ENCODE data around the gene UBE2J1. TPM values are rescaled to one million over a fixed set of nuclear protein-coding genes. Genes with fewer than 3 reads are reported as not detected.
A peak's percentile ranks its signal among the peaks of the same experiment; 100 is the strongest.

The UBE2J1 gene
- total and polyA plus RNA-seq, 10 of the 15 experiments (the other 5 are each of a cell fraction or from before 2014, with no cell fraction given) = 48.7 to 131 (median 90.0) TPM

DNA sequence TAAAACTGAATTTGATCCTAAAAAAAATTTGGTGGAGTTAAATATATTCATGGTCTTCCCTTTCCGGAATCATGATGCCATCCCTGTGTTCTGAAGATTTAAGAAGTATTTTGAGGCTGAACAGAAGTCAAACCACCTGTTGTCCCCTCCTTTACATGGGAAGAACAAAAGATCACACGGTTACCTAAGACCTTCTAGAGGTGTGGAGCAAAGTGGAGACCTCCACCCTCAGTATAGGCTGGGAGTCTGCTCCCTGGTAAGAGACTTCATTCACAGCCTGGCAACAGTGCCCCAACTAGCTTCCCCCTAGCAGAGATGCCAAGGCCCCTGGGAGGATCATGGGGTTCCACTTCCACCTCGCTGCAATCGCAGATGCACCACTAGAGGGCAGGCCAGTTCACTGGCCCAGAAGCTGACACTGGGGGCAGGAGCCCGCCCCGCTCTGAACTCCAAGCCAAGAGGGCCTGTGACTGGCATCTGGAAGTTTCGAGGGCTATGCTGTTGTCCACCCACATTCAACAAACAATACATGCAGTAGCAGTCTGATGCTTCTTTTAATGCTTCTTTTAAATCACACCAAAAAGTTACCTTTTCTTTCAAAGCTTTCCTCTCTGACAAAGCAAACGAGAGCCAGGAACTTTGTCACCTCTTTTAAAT is 19.5 kb upstream of the UBE2J1 start (continued):
- TF ChIP-seq, protein P1, sequence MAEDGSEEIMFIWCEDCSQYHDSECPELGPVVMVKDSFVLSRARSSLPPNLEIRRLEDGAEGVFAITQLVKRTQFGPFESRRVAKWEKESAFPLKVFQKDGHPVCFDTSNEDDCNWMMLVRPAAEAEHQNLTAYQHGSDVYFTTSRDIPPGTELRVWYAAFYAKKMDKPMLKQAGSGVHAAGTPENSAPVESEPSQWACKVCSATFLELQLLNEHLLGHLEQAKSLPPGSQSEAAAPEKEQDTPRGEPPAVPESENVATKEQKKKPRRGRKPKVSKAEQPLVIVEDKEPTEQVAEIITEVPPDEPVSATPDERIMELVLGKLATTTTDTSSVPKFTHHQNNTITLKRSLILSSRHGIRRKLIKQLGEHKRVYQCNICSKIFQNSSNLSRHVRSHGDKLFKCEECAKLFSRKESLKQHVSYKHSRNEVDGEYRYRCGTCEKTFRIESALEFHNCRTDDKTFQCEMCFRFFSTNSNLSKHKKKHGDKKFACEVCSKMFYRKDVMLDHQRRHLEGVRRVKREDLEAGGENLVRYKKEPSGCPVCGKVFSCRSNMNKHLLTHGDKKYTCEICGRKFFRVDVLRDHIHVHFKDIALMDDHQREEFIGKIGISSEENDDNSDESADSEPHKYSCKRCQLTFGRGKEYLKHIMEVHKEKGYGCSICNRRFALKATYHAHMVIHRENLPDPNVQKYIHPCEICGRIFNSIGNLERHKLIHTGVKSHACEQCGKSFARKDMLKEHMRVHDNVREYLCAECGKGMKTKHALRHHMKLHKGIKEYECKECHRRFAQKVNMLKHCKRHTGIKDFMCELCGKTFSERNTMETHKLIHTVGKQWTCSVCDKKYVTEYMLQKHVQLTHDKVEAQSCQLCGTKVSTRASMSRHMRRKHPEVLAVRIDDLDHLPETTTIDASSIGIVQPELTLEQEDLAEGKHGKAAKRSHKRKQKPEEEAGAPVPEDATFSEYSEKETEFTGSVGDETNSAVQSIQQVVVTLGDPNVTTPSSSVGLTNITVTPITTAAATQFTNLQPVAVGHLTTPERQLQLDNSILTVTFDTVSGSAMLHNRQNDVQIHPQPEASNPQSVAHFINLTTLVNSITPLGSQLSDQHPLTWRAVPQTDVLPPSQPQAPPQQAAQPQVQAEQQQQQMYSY (CRISPR knock-in tag; IDR thresholded peaks at IDR 0.05) = no peak
- TF ChIP-seq, protein P2, sequence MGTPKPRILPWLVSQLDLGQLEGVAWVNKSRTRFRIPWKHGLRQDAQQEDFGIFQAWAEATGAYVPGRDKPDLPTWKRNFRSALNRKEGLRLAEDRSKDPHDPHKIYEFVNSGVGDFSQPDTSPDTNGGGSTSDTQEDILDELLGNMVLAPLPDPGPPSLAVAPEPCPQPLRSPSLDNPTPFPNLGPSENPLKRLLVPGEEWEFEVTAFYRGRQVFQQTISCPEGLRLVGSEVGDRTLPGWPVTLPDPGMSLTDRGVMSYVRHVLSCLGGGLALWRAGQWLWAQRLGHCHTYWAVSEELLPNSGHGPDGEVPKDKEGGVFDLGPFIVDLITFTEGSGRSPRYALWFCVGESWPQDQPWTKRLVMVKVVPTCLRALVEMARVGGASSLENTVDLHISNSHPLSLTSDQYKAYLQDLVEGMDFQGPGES (IDR thresholded peaks at IDR 0.05) = no peak
- TF ChIP-seq, protein P3, sequence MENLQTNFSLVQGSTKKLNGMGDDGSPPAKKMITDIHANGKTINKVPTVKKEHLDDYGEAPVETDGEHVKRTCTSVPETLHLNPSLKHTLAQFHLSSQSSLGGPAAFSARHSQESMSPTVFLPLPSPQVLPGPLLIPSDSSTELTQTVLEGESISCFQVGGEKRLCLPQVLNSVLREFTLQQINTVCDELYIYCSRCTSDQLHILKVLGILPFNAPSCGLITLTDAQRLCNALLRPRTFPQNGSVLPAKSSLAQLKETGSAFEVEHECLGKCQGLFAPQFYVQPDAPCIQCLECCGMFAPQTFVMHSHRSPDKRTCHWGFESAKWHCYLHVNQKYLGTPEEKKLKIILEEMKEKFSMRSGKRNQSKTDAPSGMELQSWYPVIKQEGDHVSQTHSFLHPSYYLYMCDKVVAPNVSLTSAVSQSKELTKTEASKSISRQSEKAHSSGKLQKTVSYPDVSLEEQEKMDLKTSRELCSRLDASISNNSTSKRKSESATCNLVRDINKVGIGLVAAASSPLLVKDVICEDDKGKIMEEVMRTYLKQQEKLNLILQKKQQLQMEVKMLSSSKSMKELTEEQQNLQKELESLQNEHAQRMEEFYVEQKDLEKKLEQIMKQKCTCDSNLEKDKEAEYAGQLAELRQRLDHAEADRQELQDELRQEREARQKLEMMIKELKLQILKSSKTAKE (IDR thresholded peaks at IDR 0.05; ENCODE audit: low read depth, poor library complexity, severe bottlenecking) = no peak
- TF ChIP-seq SIN3A (IDR thresholded peaks at IDR 0.05; ENCODE audit: low read depth, low read length) (no peak), SUPT20H (IDR thresholded peaks at IDR 0.05; ENCODE audit: borderline replicate concordance, control insufficient read depth, low read depth, low read length) (no peak), POLR2A (IDR thresholded peaks at IDR 0.05; ENCODE audit: low read depth, low read length) (no peak), FOXM1 (IDR thresholded peaks at IDR 0.05; ENCODE audit: low read depth, low read length) (peak; percentile 81), POU2F2 (IDR thresholded peaks at IDR 0.05; ENCODE audit: borderline replicate concordance, low read depth, low read length) (0 out of 3 replicates have a peak, but pooled peaks have one; percentile 73), TAF1 (IDR thresholded peaks at IDR 0.05; ENCODE audit: borderline replicate concordance, low read depth, low read length) (no peak), CBX5 (IDR thresholded peaks at IDR 0.05; ENCODE audit: low read depth) (0 out of 2 replicates have a peak, but pooled peaks have one; percentile 75), ESRRA (IDR thresholded peaks at IDR 0.05; ENCODE audit: low read length) (no peak), FOS (IDR thresholded peaks at IDR 0.05; ENCODE audit: borderline replicate concordance, extremely low read depth, insufficient read length) (no peak), TCF12 (IDR thresholded peaks at IDR 0.05; ENCODE audit: low read depth, low read length) (no peak), MTA3 (IDR thresholded peaks at IDR 0.05; ENCODE audit: borderline replicate concordance, low read length) (no peak)
- TF ChIP-seq, protein P4, sequence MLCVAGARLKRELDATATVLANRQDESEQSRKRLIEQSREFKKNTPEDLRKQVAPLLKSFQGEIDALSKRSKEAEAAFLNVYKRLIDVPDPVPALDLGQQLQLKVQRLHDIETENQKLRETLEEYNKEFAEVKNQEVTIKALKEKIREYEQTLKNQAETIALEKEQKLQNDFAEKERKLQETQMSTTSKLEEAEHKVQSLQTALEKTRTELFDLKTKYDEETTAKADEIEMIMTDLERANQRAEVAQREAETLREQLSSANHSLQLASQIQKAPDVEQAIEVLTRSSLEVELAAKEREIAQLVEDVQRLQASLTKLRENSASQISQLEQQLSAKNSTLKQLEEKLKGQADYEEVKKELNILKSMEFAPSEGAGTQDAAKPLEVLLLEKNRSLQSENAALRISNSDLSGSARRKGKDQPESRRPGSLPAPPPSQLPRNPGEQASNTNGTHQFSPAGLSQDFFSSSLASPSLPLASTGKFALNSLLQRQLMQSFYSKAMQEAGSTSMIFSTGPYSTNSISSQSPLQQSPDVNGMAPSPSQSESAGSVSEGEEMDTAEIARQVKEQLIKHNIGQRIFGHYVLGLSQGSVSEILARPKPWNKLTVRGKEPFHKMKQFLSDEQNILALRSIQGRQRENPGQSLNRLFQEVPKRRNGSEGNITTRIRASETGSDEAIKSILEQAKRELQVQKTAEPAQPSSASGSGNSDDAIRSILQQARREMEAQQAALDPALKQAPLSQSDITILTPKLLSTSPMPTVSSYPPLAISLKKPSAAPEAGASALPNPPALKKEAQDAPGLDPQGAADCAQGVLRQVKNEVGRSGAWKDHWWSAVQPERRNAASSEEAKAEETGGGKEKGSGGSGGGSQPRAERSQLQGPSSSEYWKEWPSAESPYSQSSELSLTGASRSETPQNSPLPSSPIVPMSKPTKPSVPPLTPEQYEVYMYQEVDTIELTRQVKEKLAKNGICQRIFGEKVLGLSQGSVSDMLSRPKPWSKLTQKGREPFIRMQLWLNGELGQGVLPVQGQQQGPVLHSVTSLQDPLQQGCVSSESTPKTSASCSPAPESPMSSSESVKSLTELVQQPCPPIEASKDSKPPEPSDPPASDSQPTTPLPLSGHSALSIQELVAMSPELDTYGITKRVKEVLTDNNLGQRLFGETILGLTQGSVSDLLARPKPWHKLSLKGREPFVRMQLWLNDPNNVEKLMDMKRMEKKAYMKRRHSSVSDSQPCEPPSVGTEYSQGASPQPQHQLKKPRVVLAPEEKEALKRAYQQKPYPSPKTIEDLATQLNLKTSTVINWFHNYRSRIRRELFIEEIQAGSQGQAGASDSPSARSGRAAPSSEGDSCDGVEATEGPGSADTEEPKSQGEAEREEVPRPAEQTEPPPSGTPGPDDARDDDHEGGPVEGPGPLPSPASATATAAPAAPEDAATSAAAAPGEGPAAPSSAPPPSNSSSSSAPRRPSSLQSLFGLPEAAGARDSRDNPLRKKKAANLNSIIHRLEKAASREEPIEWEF (IDR thresholded peaks at IDR 0.05; ENCODE audit: insufficient replicate concordance, low read depth, low read length) = no peak
- TF ChIP-seq, protein P5, sequence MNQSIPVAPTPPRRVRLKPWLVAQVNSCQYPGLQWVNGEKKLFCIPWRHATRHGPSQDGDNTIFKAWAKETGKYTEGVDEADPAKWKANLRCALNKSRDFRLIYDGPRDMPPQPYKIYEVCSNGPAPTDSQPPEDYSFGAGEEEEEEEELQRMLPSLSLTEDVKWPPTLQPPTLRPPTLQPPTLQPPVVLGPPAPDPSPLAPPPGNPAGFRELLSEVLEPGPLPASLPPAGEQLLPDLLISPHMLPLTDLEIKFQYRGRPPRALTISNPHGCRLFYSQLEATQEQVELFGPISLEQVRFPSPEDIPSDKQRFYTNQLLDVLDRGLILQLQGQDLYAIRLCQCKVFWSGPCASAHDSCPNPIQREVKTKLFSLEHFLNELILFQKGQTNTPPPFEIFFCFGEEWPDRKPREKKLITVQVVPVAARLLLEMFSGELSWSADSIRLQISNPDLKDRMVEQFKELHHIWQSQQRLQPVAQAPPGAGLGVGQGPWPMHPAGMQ (IDR thresholded peaks at IDR 0.05; ENCODE audit: borderline replicate concordance) = no peak
